DOHH2 (cell line): Measurements from ENCODE around the gene CTDSPL.

Experiments used
- EZH2phosphoT487 ChIP-seq: fragments of 200-600 bp; sonication (generic); IDR thresholded peaks from 2 replicates; pipeline ENCODE4 v1.6.1; 2017; ENCODE audit warnings: borderline replicate concordance, mild to moderate bottlenecking, antibody characterized with exemption, low read length, moderate library complexity, mixed read lengths
- TF ChIP-seq, protein P1 (sequence below): fragments of 200-600 bp; sonication (generic); IDR thresholded peaks from one replicate; pipeline ENCODE4 v1.5.1; 2014; ENCODE audit warnings: antibody characterized with exemption, mild to moderate bottlenecking, low read depth, low read length; ENCODE audit not compliant: poor library complexity, severe bottlenecking

DNA sequence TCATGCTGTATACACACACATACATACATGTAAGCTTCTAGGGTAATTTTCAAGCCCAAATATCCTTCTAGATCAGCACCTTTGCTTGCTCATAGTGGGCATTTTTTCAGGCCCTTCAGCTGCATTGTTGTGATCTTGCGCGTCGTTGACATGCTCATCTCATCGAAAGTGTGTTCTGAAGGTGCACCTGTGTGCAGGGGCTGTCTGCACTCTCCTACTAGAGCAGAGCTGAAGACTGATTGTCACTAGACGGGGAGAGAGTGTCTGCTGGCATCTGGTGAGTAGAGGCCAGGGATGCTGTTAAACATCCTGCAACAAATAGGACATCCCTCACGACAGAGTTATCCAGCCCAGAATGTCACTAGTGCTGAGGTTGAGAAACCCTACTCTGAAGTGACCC lies 93.2 kb downstream of the CTDSPL start:
- TF ChIP-seq, protein P1, sequence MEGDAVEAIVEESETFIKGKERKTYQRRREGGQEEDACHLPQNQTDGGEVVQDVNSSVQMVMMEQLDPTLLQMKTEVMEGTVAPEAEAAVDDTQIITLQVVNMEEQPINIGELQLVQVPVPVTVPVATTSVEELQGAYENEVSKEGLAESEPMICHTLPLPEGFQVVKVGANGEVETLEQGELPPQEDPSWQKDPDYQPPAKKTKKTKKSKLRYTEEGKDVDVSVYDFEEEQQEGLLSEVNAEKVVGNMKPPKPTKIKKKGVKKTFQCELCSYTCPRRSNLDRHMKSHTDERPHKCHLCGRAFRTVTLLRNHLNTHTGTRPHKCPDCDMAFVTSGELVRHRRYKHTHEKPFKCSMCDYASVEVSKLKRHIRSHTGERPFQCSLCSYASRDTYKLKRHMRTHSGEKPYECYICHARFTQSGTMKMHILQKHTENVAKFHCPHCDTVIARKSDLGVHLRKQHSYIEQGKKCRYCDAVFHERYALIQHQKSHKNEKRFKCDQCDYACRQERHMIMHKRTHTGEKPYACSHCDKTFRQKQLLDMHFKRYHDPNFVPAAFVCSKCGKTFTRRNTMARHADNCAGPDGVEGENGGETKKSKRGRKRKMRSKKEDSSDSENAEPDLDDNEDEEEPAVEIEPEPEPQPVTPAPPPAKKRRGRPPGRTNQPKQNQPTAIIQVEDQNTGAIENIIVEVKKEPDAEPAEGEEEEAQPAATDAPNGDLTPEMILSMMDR: no peak
- no peak for TF ChIP-seq EZH2phosphoT487
